NCI-H345 (cell line): ENCODE results near the gene GBGT1.

Experiments used
- DNase-seq: peaks from one replicate; lab custom pipeline; 2025; lab: John Stamatoyannopoulos, UW

GBGT1 gene

GRCh38 chr9:133143639-133144141 is 20.0 kb downstream of the GBGT1 start:
- no peak for DNase-seq

- no peak for DNase-seq
These were observed 20.8 kb downstream of the GBGT1 start for GRCh38 chr9:133142684-133143622.

DNA sequence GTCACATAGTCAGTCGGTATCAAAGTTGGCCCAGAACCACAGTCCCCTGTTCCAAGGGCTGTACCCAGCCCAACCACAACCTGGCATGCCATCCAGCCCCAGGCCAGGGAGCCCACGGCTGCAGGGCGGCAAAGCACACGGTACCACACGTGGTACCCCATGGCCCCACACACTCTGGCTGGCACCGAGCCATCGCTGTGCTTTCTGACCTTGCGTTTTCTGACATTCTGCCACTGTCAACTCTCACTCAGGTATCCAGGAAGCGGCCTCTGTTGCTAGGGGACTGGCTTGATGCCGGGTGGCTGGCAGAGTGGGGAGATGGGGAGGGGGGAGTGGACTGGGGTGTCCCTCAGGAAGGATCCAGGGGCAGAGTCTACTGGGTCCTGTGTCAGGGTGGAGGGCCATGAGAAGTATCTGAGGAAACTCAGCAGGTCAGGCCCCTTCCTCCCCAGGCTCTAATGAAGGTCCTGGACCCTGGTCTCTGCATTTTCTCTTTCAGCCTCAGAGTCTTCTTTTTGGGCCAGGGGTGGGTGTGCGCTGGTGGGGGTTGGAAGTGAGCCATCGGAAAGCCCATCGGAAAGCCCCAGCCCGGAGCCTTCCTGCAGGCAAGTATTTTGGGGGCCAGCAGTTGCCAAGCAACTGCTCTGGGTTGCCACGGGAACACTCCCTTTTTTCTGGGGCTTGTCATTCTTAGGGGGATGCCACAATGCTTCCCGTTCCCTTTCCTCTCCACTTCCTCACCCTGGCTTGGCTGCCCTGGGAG is 21.7 kb downstream of the GBGT1 start:
- no peak for DNase-seq

DNA sequence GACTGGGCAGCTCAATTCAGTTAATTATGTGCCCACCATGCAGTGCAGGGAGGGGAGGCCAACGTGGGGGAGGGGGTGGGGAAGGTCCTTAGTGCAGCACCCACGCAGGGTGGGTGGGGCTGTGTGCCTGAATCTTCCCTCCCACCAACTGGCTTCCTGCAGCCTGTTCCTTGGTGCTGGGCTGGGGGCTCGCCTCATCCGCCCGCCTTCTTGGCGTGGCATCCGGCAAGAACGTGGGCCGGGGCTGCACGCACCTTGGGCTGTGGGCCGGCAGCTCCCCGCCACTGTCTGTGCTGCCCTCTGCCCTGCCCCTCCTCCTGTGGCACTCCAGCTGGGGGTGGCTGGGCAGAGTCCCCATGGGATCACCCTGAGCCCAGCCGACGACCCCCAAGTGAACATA is 23.1 kb downstream of the GBGT1 start:
- no peak for DNase-seq

DNA sequence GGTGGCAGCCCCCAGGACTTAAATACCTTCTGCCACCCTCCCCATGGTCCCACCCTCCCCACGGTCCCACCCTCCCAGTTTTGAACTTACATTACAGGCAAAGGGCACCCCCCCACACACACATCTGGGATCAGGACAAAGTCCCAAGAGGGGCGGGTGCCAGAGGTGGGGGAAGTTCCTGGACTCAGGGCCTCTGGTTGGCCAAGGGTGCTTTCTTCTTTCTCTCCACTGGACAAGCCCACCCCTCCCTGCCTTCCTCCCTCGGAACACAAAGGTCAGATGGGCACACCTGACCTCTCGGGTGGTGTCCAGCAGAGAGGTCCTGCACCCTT is 23.6 kb downstream of the GBGT1 start:
- DNase-seq, result no peak

DNA sequence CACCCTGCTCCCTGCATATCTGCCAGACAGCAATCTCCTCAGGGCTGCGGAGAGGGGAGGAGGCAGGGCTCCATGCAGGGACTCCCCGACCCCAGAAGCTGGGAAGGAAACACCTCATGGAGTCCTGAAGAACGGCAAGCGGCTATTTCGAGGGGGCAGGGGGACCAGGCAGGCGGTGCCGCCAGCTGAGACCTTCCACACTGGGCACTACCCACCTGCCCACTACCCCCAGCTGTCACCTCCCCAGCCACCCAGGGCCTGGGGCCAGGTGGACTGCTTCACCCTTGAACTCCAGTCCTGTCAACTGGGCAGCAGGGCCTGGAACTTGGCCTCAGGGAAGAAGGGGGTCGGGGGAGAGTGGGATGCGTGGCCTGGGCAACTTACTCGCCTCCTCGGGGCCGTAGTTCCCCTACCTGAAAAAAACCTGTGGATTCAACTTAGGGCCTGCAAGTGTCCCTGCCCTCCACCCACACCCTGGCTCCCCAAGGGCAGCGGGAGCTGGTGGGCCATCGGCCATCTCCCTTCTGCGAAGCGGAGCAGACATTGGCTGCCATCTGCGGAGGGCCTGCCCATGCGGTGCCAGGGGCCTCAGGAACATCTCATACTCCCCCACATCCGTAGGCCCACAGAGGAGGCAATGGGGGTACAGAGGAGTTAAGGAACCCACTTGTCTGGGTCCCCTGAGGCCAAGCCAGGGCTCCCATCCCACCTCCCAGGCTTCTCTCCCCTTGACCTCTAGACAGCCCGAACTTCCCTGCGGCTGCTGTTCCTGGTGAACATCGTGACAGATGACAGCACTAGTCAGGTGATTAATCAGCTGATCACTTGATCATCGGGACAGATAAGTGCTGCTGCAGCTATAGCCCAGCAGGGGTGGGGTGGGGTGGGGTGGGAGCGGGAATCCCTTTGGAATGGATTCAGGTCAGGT is 24.2 kb downstream of the GBGT1 start:
- no peak for DNase-seq

DNA sequence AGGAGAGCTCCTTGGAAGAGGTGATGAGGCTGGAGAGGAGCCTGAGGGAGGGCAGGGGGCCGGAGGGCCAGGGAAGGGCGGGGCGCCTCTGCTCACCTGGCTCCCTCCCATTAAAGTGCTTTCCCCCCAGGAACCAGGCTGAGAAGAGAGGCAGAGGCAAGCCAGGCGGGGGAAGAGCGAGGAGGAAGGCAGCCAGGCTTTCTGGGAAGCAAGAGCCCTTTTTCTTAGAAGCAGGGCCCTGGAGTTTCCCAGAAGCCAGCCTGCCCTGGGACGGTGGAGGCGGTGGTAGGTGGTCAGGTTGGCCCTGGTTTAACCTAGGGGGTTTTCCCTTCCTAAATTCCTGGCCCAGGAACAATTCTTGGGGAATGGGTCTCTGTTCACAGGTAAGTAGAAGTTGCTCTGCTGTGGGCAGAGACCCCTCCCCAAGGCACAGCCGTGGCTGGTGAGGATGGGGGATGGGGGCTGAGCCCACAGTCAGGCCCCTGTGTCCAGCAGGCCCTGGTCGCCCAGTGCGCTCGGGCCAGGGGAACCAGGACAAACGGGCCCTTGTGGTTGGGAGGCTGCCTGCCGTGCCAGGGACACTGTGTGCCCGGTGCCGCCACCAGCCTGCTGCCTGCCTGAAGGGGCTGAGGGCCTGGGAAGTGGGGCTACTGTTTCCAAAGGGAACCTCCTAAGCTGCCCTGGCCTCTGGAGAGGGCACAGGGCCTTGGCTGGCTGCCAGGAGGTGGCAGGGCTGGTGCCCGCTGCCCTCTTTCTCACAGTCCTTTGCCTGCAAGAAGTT is 26.1 kb downstream of the GBGT1 start:
- no peak for DNase-seq

DNA sequence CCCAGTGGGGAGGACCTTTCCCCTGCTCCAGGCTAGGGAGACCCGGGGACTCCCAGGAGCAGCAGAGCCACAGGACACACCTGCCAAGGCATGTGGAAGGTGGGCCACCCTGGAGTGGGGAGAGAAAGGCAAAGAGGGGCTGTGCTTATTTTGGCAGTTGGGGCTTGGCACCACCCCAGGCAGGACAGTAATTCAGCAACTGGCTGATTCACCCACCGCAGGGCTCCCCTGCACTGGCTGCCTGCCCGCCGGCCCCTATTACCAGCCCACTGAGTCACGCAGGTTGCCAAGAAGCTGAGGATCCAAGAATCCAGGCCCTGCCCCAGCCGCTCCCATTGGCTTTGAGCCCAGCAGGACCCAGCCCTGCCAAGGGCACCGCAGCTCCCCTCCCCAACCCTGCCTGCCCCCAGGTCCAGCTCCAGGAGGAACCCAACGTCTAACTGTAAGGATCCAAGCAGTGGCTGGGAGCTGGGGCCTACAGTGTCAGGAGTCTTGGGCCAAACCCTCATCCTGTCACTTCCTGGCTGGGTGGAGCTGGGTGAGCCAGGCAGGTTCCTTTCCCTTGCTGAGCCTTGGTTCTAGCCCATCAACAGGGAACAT is 28.5 kb downstream of the GBGT1 start:
- peak; percentile 13 for DNase-seq

DNA sequence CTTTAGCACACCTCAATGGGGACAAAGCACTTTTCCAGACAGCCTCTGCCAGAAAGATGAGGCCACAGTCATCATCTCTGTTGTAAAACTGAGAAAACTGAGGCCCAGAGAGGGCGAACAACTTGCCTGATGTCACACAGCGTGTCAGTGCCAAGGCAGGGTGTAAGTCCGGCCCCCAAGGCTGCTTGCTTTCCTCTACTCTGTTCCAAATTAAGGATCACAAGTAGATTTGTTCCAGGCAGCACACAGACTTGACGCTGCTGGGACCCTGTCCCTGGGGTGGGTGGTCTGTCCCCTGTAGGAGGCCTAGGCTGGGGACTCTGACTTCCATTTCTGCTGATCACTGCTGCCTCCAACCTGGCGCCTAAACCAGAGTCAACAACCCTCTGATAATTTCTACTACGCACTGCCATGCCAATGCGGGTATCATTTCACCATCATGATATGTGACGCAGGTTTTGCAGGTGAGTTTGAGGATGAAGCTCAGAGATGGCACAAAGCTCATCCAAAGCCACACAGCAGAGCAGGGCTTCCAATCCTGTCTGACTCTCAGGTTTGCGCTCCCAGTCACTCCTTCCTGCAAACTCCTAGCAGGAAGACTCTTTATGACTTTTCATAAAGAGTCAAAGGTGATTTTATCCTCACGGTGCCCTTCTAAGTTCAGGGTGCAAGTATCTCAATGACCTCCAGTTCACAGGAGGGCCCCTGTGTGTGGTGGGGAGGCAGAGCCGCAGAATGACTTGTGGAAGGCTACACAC is 29.1 kb downstream of the GBGT1 start:
- no peak for DNase-seq

GRCh38 chr9:133133681-133134387 is 29.9 kb downstream of the GBGT1 start:
- peak; percentile 89 for DNase-seq

DNA sequence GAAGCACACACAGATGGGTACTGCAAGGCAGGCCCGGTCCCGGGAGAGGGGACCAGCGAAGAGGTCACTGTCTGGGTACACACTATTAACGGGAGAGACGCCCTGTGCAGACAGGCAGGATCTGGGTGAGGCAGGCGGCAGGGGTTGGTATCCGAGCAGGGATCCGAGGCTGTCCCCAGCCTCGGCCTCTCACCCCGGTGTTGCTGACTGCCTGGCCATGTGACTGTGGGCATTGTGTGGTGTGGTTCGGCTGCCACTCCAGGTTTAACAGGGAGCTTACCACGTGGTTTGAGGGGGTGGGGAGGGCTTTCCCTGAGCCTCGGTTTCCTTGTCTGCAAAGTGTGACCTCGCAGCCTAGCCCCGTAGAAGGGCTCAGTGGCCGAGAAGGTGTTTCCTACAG is 31.5 kb downstream of the GBGT1 start:
- DNase-seq, result no peak

DNA sequence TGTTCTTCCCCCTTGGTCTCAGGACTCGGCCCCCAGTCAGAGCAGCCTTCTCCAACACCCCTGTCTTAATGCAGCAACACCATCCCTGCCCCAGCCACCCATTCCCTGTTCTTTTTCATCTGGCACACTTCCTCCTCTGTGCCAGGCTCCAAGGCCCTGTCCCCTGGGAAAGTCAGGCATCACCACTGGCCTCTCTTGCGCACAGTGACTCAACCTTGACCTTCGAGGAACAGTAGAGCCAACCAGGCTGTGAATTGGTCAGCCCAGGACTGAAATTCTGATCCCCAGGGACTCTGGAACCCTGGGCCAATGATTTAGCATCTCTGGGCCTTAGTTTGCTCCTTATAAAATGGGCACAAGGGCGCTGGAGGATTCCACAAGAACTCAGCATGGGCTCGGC is 32.2 kb downstream of the GBGT1 start:
- DNase-seq, result no peak

DNA sequence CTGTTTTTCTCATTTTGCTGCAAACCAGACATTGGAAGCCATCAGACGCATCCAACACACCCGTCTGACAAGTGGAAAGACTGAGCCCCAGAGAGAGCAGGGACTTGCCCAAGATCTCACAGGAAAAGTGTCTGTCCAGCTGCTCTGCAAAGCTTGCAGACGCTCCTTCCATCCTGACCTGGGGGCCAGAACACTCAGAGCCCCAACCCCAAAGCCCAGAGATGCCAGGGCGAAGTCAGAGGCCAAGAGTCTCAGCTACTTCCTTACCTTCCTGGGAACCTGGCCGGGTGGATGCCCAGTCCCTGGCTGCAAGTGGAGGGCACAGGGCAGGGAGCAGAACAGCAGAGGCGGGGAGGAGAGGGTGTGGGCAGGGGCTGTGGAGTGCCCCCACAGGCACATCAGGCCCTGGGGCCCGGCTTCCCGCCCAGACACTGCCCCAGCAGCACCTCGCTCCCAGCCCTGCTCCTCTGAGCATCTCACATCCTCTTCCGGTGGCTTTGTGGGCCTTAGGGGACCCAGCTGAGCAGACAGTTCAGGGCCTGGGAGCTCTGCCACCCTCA is 32.9 kb downstream of the GBGT1 start:
- DNase-seq, result no peak

DNA sequence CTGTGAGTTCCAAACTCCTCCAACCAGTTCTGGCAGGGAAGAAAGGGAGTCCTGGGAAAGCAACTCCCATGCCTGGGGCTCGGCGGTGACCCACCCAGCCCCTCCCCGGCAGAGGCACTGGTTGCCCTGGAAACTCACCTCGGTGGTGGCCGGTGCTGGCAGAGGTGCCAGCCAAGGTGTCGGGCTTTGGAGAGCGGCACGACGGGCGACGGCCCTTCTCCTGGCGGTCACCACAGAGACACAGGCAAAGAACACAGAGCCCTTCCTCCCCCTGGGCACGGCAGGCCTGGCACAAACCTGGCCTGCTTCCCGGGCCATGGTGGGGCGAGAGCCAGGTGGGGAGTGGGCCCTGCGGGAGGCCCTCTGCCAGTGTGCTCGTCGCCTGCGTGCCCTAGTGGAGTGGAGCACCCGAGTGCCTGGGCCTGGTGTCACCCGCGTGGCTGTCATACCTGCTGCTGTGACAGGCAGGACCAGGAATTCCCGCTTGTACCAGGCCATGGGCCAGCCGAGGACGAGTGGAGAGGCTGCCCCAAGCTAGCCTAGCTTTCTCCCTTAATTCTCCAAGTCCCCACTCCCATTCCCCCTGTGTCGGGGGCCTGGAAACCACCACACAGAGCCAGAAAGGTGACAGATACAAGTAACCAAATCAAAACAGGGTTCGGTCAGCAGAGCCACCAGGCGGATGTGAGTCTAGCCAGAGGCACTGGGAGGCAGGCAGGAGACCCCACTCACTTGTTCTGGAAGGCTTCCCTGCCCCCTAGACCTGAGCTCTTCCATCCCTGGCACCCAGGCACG is 34.5 kb downstream of the GBGT1 start:
- DNase-seq, result no peak

DNA sequence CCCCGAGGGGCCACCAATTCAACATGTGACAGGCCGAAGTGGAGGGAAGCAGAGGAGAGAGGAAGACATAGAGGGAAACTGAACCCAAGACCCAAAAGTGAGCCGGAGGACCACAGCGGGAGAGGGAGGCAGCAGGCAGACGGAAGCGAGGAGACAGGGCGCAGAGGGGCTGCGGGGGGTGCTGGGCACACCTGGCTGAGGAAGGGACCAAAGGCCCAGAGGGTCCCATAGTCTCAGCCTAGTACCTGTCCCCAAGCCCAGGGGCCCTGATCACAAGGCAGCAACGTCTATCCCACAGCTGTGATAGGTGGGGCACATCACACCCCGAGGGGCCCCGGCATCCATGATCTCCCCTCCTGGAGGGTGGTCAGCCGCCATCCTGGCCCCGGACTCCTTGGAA is 35.6 kb downstream of the GBGT1 start:
- no peak for DNase-seq

DNA sequence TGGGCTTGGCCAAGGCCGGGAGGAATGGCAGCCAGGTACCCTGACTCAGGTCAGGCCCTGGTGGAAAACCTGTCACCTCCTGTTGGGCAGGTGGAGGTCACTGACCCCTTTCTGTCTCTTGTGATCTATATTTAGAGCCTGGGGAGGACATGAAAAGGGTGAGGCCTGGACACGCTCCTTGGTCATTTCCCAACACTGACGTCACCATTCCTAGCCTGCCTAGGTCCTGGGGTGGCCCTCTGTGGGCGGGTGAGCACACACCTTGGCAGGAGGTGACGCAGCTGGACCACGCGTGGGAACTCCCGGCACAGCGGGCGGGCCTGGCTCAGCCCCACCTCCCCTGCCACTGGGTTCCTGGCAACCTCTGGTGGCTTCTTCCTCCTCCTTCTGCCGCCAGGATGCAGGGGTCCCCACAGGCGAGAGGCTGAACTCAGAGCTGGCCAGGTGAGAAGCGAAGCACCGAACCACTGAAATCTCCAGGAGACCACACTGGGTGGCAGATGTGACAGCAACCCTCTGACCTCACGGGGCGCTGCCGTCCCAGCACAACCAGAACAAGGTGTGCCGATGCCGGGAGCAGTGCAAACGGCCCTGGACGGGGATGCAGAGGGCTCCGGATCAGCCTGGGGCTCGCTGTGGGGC is 36.3 kb downstream of the GBGT1 start:
- DNase-seq, result no peak

DNA sequence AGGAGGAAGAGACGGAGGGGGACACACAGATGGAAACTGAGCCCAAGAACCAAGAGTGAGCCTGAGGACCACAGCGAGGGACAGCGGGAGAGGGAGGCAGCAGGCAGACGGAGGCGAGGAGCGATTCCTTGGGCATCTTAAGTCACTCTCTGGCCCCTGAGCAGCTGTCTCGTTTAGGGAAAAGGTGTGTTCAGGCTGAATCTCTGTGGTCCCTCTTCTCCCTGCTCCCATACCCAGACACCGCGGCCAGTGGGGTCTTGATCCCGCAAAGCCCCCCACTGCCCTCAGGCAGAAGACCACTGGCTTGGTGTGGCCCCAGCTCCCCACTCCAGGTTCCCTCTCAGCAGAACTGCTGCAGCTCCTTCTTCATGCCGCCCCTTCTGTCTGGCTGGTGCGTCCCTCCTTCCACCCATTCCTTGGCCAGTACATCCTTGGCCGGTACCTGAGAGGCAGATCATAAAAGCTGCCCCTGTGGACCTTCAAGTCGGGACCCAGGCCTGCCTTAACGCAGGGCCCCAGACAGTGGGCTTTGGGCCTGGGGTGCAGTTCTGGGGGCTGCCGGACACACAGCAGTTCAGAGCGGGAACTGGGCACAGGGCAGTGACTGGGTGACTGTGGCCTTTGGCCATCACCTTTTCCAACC is 36.9 kb downstream of the GBGT1 start:
- no peak for DNase-seq
